Measurements from ENCODE around the gene KLLN.
"Not testable (repeated sequence)": the region's sequence is repeated elsewhere in the genome, so short reads cannot be mapped to it uniquely, and the experiment has no call there.

Gene KLLN

DNA sequence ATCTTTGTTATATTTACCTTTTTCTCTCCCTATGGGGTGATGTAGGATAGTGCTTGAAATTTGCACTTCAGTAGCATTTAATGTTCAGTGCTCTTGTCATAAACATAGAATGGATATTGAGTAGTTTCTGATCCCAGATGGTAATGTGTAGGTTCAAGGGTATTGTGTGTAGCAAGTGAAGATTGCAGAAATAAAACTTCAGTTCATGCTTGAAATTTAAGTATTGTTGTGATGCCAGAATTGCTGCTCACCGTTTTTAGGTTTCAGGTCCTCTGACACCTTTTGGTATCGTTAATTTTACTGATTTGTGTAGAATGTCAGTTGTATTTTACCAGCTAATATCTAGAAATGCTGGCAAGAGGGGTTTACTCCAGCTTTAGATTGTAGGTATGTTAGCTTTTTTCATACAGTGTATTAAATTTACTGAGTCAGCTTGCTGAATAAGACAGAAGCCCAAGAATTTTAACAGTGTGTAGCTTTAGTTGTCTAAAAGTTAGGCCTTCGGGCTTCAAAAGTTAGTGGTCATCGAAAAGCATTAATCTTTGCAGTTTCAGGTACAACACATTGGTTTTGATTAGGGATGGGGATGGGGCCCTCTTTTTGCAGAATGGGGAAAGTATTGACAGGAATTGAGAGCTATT lies 2.0 kb upstream of the KLLN start:
- DNase-seq = peak; percentile 40

DNA sequence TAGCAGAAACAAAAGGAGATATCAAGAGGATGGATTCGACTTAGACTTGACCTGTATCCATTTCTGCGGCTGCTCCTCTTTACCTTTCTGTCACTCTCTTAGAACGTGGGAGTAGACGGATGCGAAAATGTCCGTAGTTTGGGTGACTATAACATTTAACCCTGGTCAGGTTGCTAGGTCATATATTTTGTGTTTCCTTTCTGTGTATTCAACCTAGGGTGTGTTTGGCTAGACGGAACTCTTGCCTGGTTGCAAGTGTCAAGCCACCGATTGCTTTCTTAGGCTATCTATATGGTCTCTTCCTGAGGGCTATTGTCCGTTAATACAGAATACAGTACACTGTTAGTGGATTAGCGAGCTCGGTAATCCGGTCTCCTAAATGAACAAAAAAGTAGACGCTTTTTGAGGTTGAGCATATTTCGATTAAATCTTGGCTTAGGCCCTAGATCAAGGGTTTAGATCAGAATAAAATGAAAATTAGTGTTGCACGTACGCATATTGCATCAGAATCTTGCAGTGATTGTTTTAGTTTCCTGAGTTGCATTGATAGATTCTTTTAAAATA lies 1.2 kb upstream of the KLLN start:
- DNase-seq = no peak

DNA sequence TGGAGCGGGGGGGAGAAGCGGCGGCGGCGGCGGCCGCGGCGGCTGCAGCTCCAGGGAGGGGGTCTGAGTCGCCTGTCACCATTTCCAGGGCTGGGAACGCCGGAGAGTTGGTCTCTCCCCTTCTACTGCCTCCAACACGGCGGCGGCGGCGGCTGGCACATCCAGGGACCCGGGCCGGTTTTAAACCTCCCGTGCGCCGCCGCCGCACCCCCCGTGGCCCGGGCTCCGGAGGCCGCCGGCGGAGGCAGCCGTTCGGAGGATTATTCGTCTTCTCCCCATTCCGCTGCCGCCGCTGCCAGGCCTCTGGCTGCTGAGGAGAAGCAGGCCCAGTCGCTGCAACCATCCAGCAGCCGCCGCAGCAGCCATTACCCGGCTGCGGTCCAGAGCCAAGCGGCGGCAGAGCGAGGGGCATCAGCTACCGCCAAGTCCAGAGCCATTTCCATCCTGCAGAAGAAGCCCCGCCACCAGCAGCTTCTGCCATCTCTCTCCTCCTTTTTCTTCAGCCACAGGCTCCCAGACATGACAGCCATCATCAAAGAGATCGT lies 690 bp upstream of the KLLN start:
- not testable (repeated sequence) for DNase-seq

DNA sequence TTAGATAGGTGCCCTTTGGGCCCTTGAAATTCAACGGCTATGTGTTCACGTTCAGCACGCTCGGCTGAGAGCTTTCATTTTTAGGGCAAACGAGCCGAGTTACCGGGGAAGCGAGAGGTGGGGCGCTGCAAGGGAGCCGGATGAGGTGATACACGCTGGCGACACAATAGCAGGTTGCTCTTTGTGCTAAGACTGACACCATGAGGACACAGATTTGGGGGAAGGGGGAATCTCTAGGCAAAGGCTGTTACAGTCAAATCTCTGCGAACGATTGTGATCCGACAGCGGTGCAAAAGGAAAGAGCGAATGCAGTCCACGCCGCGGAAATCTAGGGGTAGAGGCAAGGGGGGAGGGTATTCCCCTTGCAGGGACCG lies 667 bp downstream of the KLLN start:
- DNase-seq = no peak

GRCh38 chr10:87861953-87862678 lies 1.2 kb downstream of the KLLN start:
- DNase-seq = peak; percentile 98

DNA sequence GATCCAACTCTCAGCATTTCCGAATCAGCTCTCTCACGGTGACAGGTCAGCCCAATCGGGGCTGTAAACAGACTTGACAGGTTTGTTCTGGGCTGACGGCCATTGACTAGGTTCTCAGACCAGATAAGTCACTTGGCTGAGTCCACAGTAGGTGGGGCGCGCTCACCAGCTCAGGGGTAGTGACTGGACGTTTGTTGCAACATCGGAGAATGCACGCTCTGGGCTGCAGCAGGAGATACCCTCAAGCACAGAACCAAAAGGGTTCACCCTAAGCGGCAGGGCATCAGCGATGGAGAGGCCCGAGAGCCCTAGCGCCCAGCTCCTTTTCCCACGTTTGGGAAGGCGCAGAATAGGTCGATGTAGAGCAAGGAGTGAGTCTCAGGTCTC lies 1.8 kb downstream of the KLLN start:
- peak; percentile 71 for DNase-seq

DNA sequence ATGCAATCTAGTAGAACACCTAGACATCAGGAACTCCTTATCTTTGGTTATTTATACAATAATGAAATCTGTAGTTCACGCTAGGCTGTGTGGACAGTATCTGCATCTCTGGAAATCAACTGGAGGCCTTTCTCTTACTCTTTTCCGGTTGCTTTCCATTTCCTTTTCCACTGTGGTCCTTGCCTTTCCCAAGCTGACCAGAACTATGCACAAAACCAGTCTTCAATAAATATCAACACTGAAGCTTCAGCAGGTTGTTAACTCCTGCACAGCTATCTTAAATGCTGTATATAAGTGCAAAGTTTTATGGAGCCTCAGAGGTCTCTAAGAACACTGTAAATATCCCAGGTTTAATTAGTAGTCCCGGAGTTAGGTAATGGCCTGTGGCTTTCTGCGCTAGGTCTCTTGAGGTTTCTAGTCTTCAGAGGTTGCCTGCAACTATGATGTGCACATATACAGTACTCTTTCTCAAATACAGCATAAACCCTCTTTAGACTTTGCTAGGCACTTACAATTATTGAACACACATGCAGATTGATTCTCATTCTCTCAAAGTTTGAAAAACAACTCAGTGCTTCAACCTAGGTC lies 2.4 kb downstream of the KLLN start:
- peak; percentile 29 for DNase-seq

DNA sequence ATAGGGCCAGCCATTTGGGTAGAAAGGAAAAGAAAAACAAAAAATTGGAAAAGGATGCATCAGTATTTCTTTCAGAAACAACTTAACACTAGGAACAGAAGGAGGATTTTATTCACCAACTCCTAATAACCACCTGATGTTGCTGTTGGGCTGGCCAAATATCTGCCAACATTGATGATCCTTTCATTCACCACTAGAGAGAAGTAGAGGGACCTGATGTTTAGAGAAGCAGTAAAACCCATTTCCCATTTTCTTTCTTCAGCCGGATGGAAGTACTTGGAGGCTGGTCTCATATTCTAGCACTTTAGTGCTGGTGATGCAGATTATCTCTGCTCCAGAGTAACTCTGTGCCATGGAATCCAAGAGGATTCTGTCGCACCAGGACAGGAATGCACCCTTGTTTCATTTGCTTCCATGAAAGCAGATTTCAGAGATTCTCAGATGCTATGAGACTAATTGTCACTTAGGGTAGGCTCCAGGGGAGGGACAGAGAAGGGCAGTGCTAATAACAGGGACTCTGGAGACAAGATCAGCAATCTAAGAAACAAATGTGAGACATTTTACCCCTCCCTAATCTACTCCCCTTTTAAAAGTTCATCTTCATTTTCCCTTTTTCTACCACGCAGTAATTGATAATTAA lies 3.1 kb downstream of the KLLN start:
- peak; percentile 90 for DNase-seq

GRCh38 chr10:87855665-87856064 lies 7.7 kb downstream of the KLLN start:
- DNase-seq = not testable (repeated sequence)

DNA sequence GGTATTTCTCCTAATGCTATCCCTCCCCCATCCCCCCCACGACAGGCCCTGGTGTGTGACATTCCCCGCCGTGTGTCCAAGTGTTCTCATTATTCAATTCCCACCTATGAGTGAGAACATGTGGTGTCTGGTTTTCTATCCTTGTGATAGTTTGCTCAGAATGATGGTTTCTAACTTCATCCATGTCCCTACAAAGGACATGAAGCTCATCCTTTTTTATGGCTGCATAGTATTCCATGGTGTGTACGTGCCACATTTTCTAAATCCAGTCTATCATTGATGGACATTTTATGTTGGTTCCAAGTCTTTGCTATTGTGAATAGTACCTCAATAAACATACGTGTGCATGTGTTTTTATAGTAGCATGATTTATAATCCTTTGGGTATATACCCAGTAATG lies 8.1 kb downstream of the KLLN start:
- not testable (repeated sequence) for DNase-seq

GRCh38 chr10:87852089-87852488 lies 11.2 kb downstream of the KLLN start:
- no peak for DNase-seq

- peak; percentile 68 for DNase-seq
Measured at GRCh38 chr10:87850742-87851205, 12.6 kb downstream of the KLLN start.

DNA sequence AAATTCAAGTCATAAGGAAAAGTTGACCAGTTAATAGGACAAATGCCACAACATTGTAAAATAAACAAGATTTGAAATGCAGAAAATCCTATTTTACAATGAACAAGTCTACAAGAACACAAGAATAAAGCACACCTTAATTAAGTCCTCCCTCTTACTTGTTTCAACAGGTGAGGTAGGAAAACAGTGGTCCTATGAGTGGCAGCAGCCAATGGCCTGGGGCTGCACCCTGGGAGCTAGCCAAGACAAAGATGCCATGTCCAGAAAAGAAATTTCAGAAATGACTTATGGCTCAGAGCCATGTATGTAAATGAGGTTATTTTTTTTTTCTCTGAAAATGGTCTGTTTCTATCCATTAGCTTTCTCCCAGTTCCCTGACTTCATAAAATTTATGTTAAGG lies 14.3 kb downstream of the KLLN start:
- DNase-seq = no peak

DNA sequence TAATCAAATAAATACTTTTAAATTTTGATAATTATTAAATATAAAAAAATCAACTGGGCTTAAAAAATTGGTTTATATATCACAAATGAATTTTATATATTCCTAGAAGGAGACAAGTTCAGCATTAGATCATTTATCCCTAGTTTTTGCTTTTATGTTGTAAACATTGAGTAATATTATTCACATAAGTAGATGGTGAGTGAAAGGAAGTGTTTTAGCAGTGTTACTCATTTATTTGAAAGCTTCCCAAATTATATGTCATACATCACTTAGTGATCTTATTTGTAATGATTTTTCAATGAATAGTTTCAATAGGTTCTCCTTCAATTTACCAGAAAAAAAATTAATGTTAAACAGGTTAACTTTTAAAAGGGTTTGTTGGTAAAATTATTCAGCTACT lies 15.8 kb downstream of the KLLN start:
- no peak for DNase-seq

GRCh38 chr10:87846711-87847110 lies 16.6 kb downstream of the KLLN start:
- not testable (repeated sequence) for DNase-seq

- no peak for DNase-seq
Measured at GRCh38 chr10:87846023-87846422, 17.3 kb downstream of the KLLN start.

DNA sequence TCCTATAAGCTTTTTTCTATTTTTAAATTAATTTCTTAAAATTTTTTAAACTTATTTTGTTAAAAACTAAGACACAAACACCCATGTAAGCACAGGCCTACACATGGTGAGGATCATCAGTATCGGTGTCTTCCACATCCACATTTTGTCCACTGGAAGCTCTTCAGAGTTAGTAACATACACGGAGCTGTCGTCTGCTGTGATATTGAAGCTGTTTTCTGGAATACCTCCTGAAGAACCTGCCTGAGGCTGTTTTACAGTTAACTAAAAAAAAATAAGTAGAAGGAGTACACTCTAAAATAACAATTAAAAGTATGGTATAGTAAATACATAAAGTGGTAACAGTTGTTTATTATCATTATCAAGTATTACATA lies 17.7 kb downstream of the KLLN start:
- DNase-seq = no peak

GRCh38 chr10:87844837-87845623 lies 18.3 kb downstream of the KLLN start:
- DNase-seq = peak; percentile 19

DNA sequence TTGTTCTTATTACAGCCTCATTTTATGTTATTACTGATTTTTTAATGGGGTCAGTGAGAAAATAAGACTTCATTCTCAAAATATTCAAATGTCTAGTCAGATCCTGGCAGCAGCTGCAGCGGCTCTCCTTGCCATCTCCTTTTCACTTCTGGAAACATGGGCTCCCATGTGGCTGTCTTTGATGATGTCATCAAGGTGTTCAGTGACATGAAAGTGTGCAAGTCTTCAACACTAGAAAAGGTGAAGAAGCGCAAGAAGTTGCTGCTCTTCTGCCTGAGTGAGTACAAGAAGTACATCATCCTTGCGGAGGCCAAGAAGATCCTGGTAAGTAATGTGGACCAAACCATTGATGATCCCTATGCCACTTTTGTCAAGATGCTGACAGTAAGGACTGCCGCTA lies 19.6 kb downstream of the KLLN start:
- no peak for DNase-seq

DNA sequence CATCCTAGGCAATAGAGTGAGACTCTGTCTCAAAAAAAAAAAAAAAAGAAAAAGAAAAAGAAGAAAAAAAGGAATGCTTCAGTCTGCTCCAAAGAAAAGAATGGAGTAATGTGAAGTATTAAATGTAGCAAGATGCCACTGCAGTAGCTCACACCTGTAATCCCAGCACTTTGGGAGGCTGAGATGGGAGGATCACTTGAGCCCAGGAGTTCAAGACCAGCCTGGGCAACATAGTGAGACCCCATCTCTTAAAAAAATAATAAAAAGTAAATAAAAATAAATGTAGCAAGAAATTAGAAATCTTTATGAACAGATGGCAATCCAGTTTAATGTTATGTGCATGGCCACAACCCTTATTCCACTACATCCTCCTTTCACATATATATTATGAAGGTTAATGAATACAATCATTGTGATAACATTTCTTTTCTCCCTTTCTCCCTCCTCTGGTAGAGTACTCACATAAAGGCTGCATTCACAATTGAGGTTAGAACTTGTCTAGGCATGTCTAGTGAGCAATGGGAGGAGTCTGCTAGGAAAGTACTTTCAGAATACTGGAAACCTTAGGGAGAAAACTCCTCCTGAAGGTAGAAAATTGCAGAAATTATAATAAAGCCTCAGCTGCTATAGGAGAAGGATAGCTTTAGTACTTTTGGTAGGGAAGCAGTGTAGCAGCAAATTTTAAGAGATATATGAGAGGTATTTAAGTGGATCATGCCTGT lies 20.4 kb downstream of the KLLN start:
- DNase-seq = peak; percentile 42

GRCh38 chr10:87842220-87842641 lies 21.1 kb downstream of the KLLN start:
- no peak for DNase-seq

DNA sequence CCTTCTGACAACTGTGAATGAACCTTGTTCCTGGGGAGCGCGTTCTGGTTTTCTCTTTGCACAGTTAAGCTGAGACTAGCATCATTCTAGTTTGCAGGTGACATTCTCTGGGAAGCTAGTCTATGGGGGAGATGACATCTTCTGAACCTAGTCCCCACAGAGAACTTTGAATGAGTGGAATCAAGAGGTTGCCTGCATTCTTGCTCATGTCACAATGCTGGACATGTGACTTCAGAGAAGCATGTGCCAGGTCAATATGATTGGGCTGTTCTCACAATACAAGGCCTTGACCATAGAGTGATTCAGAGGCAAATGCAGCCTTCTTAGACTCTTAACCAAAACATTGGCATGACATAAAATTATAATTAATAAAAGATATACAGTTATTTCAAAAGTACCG lies 22.1 kb downstream of the KLLN start:
- DNase-seq = no peak

Data from MV-4-11 (cell line).